ENCODE results near the gene PDZD2.

The PDZD2 gene

DNA sequence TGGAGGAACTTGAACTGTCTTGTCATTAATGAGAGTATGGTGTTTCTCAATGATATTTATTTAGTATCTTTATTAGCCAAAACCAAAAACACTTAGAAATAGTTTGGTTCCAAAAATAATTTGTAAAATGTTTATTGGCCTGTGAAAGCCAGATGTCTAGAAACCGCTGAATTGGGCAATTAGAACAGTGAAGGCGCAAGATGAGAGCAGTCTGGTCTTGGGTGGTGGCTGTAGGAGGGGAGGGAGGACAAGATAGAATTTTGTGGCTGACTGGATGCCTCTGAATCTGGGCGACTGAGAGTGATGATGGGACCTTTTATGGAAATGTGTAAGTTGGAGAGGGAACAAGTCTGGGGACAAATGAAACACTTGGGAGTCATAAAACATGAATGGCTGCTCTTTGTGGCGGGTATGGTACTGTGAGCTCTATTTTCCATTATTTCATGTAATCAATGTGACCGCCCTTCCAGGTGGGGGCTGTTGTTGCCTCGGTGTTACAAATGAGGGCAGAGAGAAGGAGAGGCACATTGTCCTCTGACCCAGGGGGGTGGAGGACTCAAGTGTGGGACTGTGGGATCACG lies 35.5 kb downstream of the PDZD2 start:
- TF ChIP-seq, protein P1, sequence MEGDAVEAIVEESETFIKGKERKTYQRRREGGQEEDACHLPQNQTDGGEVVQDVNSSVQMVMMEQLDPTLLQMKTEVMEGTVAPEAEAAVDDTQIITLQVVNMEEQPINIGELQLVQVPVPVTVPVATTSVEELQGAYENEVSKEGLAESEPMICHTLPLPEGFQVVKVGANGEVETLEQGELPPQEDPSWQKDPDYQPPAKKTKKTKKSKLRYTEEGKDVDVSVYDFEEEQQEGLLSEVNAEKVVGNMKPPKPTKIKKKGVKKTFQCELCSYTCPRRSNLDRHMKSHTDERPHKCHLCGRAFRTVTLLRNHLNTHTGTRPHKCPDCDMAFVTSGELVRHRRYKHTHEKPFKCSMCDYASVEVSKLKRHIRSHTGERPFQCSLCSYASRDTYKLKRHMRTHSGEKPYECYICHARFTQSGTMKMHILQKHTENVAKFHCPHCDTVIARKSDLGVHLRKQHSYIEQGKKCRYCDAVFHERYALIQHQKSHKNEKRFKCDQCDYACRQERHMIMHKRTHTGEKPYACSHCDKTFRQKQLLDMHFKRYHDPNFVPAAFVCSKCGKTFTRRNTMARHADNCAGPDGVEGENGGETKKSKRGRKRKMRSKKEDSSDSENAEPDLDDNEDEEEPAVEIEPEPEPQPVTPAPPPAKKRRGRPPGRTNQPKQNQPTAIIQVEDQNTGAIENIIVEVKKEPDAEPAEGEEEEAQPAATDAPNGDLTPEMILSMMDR (conservative IDR thresholded peaks at IDR 0.05; ENCODE audit: low read length) = no peak
- no peak for TF ChIP-seq EZH2phosphoT487 (IDR thresholded peaks at IDR 0.05; ENCODE audit: borderline replicate concordance)
- H3K4me2 ChIP-seq (ENCODE audit: low read depth, low read length, poor library complexity, severe bottlenecking) = no peak overlapping the region
- no peak overlapping the region for H2AFZ ChIP-seq (ENCODE audit: low read length)
- no peak overlapping the region for H3K4me3 ChIP-seq (ENCODE audit: low read length, poor library complexity, severe bottlenecking)
- no peak overlapping the region for H3K9ac ChIP-seq (ENCODE audit: low read depth, low read length, poor library complexity, severe bottlenecking)
- H3K36me3 ChIP-seq (ENCODE audit: insufficient read depth, low read length) = no peaks in the 10 kb centered on the region
- no peaks in the 10 kb centered on the region for H3K4me1 ChIP-seq (ENCODE audit: insufficient read depth, low read length, poor library complexity, severe bottlenecking)
- no peaks in the 10 kb centered on the region for H3K9me2 ChIP-seq (replicated peaks; ENCODE audit: low read depth, low read length)
- H4K20me1 ChIP-seq (ENCODE audit: insufficient read depth, low read length, poor library complexity, severe bottlenecking) = no peaks in the 10 kb centered on the region
- no peaks in the 10 kb centered on the region for H3F3A ChIP-seq (ENCODE audit: low read depth)
- no peaks in the 10 kb centered on the region for H3K27me3 ChIP-seq (ENCODE audit: insufficient read depth, low read length, poor library complexity, severe bottlenecking)
- H3K79me2 ChIP-seq (ENCODE audit: insufficient read depth, low read length) = no peaks in the 10 kb centered on the region
- H3K9me3 ChIP-seq (ENCODE audit: insufficient read depth, low read depth, low read length) = no peaks in the 10 kb centered on the region

DNA sequence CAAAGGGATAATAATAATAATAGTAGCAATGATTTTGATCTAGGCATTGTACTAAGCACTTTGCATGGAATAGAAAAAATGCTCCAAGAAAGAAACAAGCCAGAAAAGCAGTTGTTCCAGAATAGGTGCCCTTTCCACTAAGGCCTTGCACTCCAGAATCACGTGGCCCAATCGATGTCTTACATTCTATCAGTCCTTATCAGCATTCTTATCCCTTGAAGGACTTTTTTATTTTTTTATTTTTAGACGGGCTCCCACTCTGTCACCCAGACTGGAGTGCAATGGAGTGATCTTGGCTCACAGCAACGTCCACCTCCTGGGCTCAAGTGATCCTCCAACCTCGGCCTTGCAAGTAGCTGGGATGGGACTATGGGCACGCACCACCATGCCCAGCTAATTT lies 36.5 kb downstream of the PDZD2 start:
- Histone ChIP-seq H3K9ac (ENCODE audit: low read depth, low read length, poor library complexity, severe bottlenecking) (no peak overlapping the region), H3K9me2 (replicated peaks; ENCODE audit: low read depth, low read length) (no peaks in the 10 kb centered on the region), H3K36me3 (ENCODE audit: insufficient read depth, low read length) (no peaks in the 10 kb centered on the region), H3K79me2 (ENCODE audit: insufficient read depth, low read length) (no peaks in the 10 kb centered on the region), H3K9me3 (ENCODE audit: insufficient read depth, low read depth, low read length) (no peaks in the 10 kb centered on the region), H3F3A (ENCODE audit: low read depth) (no peaks in the 10 kb centered on the region), H2AFZ (ENCODE audit: low read length) (no peak overlapping the region), H3K4me1 (ENCODE audit: insufficient read depth, low read length, poor library complexity, severe bottlenecking) (no peaks in the 10 kb centered on the region), H3K27me3 (ENCODE audit: insufficient read depth, low read length, poor library complexity, severe bottlenecking) (no peaks in the 10 kb centered on the region), H4K20me1 (ENCODE audit: insufficient read depth, low read length, poor library complexity, severe bottlenecking) (no peaks in the 10 kb centered on the region), H3K4me2 (ENCODE audit: low read depth, low read length, poor library complexity, severe bottlenecking) (no peak overlapping the region), H3K4me3 (ENCODE audit: low read length, poor library complexity, severe bottlenecking) (no peak overlapping the region)
- TF ChIP-seq, protein P1 (conservative IDR thresholded peaks at IDR 0.05; ENCODE audit: low read length) = no peak
- no peak for TF ChIP-seq EZH2phosphoT487 (IDR thresholded peaks at IDR 0.05; ENCODE audit: borderline replicate concordance)

DNA sequence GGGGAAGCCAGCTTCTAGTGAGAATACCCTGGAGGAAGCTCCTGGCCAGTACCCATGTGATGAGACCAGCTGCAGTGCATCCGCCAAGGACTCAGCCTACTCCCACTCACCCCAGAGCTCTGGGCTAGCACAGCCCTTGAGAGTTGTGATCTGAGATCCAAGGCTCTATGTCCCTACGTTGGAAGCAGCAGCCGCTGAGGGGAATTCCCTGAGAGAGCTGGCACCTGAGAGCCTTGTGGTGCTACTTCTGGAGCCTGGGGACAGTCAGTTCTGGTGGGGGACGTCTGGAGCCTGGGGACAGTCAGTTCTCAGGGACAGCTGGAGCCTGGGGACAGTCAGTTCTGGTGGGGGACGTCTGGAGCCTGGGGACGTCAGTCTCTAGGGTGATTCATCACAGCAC lies 39.2 kb downstream of the PDZD2 start:
- H2AFZ ChIP-seq (ENCODE audit: low read length) = no peak overlapping the region
- no peak overlapping the region for H3K4me2 ChIP-seq (ENCODE audit: low read depth, low read length, poor library complexity, severe bottlenecking)
- no peaks in the 10 kb centered on the region for H3F3A ChIP-seq (ENCODE audit: low read depth)
- no peak overlapping the region for H3K9ac ChIP-seq (ENCODE audit: low read depth, low read length, poor library complexity, severe bottlenecking)
- no peaks in the 10 kb centered on the region for H3K9me3 ChIP-seq (ENCODE audit: insufficient read depth, low read depth, low read length)
- TF ChIP-seq EZH2phosphoT487 (IDR thresholded peaks at IDR 0.05; ENCODE audit: borderline replicate concordance) = no peak
- TF ChIP-seq, protein P1 (conservative IDR thresholded peaks at IDR 0.05; ENCODE audit: low read length) = no peak
- no peaks in the 10 kb centered on the region for H4K20me1 ChIP-seq (ENCODE audit: insufficient read depth, low read length, poor library complexity, severe bottlenecking)
- H3K4me1 ChIP-seq (ENCODE audit: insufficient read depth, low read length, poor library complexity, severe bottlenecking) = no peaks in the 10 kb centered on the region
- H3K79me2 ChIP-seq (ENCODE audit: insufficient read depth, low read length) = no peaks in the 10 kb centered on the region
- no peaks in the 10 kb centered on the region for H3K36me3 ChIP-seq (ENCODE audit: insufficient read depth, low read length)
- H3K4me3 ChIP-seq (ENCODE audit: low read length, poor library complexity, severe bottlenecking) = no peak overlapping the region
- no peaks in the 10 kb centered on the region for H3K27me3 ChIP-seq (ENCODE audit: insufficient read depth, low read length, poor library complexity, severe bottlenecking)
- no peaks in the 10 kb centered on the region for H3K9me2 ChIP-seq (replicated peaks; ENCODE audit: low read depth, low read length)

Measured in Loucy (cell line).